HG02759 (cell line): ENCODE data around the gene FAM78A.
"Not testable (repeated sequence)": the region's sequence is repeated elsewhere in the genome, so short reads cannot be mapped to it uniquely, and the experiment has no call there.

ENCODE experiments used
- ATAC-seq: cut with Tn5 transposase; IDR thresholded peaks from one replicate; pipeline ENCODE4 v1.9.1; 2021; ENCODE audit warnings: mild to moderate bottlenecking, moderate library complexity; ENCODE audit not compliant: unreplicated experiment

FAM78A gene

GRCh38 chr9:131216806-131217205, 59.5 kb downstream of the FAM78A start:
- no peak for ATAC-seq

- no peak for ATAC-seq
Measured at GRCh38 chr9:131214876-131215275, 61.4 kb downstream of the FAM78A start.

GRCh38 chr9:131214286-131214856, 61.9 kb downstream of the FAM78A start:
- no peak for ATAC-seq

GRCh38 chr9:131211920-131212319, 64.4 kb downstream of the FAM78A start:
- not testable (repeated sequence) for ATAC-seq
